ENCODE data around the gene SLC25A45. TPM values are rescaled to one million over a fixed set of nuclear protein-coding genes. Genes with fewer than 3 reads are reported as not detected.

The SLC25A45 gene
- total and polyA plus RNA-seq, 7 donors, result 3.7 to 18.5 (median 7.0) TPM

DNA sequence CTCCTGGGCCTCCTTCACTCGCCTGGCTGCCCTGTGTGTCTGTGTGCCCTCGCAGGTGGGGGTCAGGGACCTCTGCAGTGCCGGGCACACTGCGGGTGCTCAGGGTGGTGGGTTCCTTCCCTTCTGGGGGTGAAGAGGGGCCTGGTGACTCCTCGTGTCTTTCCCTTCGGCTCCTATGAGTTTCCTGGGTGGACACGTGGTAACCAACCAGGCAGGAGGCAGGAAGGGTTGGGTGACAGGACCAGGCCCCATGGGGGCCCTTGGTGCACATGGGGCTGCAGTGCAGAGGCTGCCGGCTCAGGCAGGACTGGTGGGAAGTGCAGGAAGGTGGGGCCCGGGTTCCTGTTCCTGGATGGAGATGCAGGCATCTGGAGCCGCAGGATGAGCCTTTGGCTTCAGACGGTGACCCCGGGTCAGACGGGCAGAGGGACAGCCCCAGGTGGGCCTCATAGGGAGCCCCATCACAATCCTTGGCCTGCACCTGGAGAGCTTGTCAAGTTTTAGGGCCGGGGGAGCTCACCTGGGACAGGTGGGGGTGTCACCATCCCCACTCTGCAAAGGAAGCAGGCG lies 13.6 kb upstream of the SLC25A45 start:
- DNase-seq (no peak), ATAC-seq (no peak)
- Histone ChIP-seq H3K4me1 (peaks cover 4% of the 10 kb centered on the region), H3K27ac (no peak overlapping the region), H3K9me3 (no peaks in the 10 kb centered on the region), H3K4me3 (no peak overlapping the region), H3K27me3 (ENCODE audit: insufficient read depth in 3 of 3, low read length in 2 of 3) (no peaks in the 10 kb centered on the region), H3K36me3 (ENCODE audit: insufficient read depth in 1 of 2, low read depth in 1 of 2) (peaks cover 2 to 87% of the 10 kb centered on the region in 2 donors)
- intact Hi-C loops (cut with DNase I), result no loop called here
- TF ChIP-seq, protein P1, sequence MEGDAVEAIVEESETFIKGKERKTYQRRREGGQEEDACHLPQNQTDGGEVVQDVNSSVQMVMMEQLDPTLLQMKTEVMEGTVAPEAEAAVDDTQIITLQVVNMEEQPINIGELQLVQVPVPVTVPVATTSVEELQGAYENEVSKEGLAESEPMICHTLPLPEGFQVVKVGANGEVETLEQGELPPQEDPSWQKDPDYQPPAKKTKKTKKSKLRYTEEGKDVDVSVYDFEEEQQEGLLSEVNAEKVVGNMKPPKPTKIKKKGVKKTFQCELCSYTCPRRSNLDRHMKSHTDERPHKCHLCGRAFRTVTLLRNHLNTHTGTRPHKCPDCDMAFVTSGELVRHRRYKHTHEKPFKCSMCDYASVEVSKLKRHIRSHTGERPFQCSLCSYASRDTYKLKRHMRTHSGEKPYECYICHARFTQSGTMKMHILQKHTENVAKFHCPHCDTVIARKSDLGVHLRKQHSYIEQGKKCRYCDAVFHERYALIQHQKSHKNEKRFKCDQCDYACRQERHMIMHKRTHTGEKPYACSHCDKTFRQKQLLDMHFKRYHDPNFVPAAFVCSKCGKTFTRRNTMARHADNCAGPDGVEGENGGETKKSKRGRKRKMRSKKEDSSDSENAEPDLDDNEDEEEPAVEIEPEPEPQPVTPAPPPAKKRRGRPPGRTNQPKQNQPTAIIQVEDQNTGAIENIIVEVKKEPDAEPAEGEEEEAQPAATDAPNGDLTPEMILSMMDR (IDR thresholded peaks at IDR 0.05), result no peak
- whole genome bisulfite sequencing, 3 donors, result 84 to 92% (median 86%) methylated on average over 15 of the region's 15 CpGs

DNA sequence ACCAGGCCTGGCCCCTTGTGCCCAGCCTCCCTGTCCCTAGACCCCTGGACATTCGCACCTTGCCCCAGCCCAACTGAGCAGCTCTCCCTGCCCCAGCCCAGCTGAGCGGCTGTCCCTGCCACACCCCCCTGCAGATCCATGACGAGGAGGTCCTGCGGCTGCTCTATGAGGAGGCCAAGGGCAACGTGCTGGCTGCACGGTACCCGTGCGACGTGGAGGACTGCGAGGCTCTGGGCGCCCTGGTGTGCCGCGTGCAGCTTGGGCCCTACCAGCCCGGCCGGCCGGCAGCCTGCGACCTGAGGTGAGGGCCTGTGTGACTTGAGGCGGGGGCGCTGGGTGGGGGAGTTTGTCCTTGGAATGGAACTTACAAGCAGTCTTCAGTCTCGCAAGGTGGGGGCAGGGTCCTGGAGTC lies 11.7 kb upstream of the SLC25A45 start:
- Histone ChIP-seq H3K27me3 (ENCODE audit: insufficient read depth in 3 of 3, low read length in 2 of 3) (no peaks in the 10 kb centered on the region), H3K4me3 (no peak overlapping the region), H3K27ac (no peak overlapping the region), H3K36me3 (ENCODE audit: insufficient read depth in 1 of 2, low read depth in 1 of 2) (peaks cover 2 to 72% of the 10 kb centered on the region in 2 donors), H3K4me1 (peaks cover 17% of the 10 kb centered on the region), H3K9me3 (no peaks in the 10 kb centered on the region)
- no peak for ATAC-seq
- DNase-seq, result no peak
- 96% methylated on average over 19 to 20 of the region's 20 CpGs for WGBS, 3 donors
- TF ChIP-seq, protein P1 (IDR thresholded peaks at IDR 0.05), result no peak
- intact Hi-C loops (cut with DNase I), result no loop called here

DNA sequence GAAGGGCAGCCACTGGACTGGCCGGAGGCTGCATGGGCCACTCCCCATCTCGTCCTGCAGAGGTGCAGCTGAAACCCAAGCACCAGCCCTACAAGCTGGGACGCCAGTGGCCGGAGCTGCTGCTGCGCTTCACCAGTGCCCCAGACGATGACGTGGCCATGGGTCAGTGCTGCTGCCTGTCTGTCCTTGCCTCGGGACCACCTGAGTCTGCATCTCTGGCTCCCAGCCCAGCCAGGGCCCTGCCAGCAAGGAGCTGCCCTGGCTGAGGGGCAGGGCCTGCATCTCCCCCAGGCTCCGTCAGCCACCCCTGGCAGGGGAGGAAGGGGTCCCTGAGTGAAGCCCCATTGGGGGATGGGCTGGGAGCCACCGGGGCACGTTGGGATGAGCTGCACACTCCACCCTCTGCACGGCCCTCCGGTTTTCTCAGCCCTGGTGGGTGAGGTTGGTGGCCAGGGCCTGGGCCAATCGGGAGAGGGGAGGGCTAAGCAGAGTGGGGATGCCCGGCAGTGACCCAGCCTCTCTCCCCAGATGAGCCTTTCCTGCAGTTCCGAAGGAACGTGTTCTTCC lies 11.2 kb upstream of the SLC25A45 start:
- TF ChIP-seq, protein P1 (IDR thresholded peaks at IDR 0.05), result no peak
- no peak overlapping the region for H3K27ac ChIP-seq
- H3K36me3 ChIP-seq (ENCODE audit: insufficient read depth in 1 of 2, low read depth in 1 of 2), result peaks cover 2 to 72% of the 10 kb centered on the region in 2 donors
- peaks cover 22% of the 10 kb centered on the region for H3K4me1 ChIP-seq
- H3K9me3 ChIP-seq, result no peaks in the 10 kb centered on the region
- no peak for ATAC-seq
- no peak for DNase-seq
- no peaks in the 10 kb centered on the region for H3K27me3 ChIP-seq (ENCODE audit: insufficient read depth in 3 of 3, low read length in 2 of 3)
- no peak overlapping the region for H3K4me3 ChIP-seq
- intact Hi-C loops (cut with DNase I), result no loop called here
- WGBS, 3 donors, result 85 to 96% (median 86%) methylated on average over 15 to 17 of the region's 17 CpGs

DNA sequence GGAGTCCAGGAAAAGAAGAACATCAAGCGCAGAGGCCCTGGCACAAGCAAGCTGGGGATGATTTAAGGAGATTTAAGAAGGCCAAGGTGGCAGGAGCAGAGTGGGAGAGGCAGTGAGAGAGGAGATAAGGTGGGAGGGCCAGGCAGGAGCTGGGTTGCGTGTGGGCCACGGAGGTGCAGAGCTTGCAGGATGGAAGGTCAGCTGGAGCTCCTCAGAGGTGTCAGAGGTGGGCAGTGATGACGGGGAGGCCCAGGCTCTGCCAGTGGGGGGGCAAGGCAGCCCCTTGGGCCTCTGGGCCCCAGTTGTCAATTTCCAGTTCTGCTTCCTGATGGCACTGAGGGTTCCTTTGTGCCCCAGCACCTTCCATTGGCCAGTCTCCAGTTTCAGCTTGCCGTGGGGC lies 10.5 kb upstream of the SLC25A45 start:
- no peak overlapping the region for H3K4me3 ChIP-seq
- peaks cover 29% of the 10 kb centered on the region for H3K4me1 ChIP-seq
- H3K27me3 ChIP-seq (ENCODE audit: insufficient read depth in 3 of 3, low read length in 2 of 3), result no peaks in the 10 kb centered on the region
- 83 to 90% (median 89%) methylated on average over 5 of the region's 5 CpGs for WGBS, 3 donors
- DNase-seq (no peak), ATAC-seq (no peak)
- H3K36me3 ChIP-seq (ENCODE audit: insufficient read depth in 1 of 2, low read depth in 1 of 2), result peaks cover 2 to 72% of the 10 kb centered on the region in 2 donors
- TF ChIP-seq, protein P1 (IDR thresholded peaks at IDR 0.05), result no peak
- H3K27ac ChIP-seq, result no peak overlapping the region
- intact Hi-C loops (cut with DNase I), result no loop called here
- H3K9me3 ChIP-seq, result no peaks in the 10 kb centered on the region
